HG03139 (cell line): ENCODE data around the gene SOX15.
A peak's percentile ranks its signal among the peaks of the same experiment; 100 is the strongest.

Experiments used
- ATAC-seq: cut with Tn5 transposase; IDR thresholded peaks from one replicate; pipeline ENCODE4 v1.9.1; 2021; ENCODE audit not compliant: unreplicated experiment

The SOX15 gene

DNA sequence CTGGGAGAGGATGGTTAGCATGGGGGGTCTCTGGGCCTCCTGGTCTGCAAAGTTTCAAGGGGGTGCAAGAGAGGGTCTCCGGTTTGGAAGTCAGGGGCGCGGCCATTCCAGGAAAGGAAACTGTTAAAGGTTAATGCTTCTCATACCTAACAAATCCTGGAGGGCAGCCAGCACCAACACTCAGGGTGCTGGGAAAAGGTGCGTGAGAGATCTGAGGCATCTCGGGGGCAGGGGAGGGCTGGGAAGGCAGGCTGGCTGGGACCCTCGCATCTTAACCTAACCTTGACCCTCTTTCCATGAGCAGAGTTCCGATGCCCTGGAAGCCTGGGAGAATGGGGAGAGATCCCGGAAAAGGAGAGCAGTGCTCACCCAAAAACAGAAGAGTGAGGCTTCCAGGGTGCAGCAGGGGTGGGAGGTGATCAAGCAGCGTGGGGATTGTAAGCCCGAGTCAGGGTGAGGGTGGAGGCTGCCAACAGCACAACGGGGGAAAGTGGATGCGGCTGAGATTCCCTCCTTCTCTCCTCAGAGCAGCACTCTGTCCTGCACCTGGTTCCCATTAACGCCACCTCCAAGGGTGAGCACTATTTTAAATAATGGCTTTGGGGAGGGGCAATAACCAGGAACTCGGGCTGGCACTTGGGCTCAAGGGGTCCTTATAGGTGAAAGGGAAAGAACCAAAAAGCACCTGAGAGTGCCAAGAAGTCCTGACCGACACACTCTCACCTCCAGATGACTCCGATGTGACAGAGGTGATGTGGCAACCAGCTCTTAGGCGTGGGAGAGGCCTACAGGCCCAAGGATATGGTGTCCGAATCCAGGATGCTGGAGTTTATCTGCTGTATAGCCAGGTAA, 30.3 kb downstream of the SOX15 start:
- ATAC-seq, result no peak

DNA sequence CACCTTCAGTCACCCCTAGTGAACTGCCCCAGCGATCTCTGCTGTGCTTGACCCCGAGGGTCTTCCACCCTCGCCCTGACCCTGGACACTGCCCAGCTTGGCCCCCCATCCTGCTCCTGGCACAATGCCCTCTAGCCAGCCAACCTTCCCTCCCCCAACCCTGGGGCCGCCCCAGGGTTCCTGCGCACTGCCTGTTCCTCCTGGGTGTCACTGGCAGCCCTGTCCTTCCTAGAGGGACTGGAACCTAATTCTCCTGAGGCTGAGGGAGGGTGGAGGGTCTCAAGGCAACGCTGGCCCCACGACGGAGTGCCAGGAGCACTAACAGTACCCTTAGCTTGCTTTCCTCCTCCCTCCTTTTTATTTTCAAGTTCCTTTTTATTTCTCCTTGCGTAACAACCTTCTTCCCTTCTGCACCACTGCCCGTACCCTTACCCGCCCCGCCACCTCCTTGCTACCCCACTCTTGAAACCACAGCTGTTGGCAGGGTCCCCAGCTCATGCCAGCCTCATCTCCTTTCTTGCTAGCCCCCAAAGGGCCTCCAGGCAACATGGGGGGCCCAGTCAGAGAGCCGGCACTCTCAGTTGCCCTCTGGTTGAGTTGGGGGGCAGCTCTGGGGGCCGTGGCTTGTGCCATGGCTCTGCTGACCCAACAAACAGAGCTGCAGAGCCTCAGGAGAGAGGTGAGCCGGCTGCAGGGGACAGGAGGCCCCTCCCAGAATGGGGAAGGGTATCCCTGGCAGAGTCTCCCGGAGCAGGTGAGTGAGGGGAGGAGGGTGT, 31.2 kb downstream of the SOX15 start, which contains the start of gene TNFSF13:
TSS of gene TNFSF13 (plus strand) at position 207 of the 776 bp plus-strand sequence. CDS start at position 497, 290 bp downstream.
- ATAC-seq, result no peak

DNA sequence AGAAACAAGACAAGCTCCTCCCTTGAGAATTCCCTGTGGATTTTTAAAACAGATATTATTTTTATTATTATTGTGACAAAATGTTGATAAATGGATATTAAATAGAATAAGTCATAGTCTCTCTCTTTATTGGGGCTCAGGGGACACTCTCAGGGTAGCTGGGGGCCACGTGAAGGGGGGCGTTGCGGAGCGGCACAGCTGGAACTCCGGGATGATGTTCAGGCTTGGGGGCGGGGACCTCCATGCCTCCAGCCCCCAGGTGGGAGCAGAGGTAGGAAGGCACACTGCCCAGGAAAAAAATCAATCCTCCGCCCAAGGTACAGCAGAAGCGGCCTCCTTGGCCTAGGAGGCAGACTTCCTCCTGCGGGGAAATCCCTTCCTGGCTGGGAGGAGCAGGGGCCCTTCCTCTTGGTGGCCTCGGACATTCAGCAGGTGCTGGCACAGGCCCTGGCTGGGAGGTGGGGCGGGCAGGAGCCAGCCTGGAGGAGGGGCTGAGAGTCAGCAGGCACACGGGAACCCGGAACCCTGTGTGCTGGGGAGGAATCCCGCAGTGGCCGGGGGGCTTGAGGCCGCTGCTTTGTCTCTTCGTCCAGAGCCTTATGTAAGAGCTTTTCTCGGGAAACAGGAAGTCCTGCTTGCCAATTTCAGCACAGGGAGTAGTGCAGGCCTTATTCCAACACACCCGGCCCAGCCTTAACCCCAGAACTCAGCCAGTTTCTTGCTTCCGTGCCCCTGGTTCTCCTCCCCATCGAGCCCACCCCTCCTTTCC, 31.9 kb downstream of the SOX15 start:
- no peak for ATAC-seq

DNA sequence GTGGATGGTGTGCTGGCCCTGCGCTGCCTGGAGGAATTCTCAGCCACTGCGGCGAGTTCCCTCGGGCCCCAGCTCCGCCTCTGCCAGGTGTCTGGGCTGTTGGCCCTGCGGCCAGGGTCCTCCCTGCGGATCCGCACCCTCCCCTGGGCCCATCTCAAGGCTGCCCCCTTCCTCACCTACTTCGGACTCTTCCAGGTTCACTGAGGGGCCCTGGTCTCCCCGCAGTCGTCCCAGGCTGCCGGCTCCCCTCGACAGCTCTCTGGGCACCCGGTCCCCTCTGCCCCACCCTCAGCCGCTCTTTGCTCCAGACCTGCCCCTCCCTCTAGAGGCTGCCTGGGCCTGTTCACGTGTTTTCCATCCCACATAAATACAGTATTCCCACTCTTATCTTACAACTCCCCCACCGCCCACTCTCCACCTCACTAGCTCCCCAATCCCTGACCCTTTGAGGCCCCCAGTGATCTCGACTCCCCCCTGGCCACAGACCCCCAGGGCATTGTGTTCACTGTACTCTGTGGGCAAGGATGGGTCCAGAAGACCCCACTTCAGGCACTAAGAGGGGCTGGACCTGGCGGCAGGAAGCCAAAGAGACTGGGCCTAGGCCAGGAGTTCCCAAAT, 32.6 kb downstream of the SOX15 start:
- no peak for ATAC-seq

DNA sequence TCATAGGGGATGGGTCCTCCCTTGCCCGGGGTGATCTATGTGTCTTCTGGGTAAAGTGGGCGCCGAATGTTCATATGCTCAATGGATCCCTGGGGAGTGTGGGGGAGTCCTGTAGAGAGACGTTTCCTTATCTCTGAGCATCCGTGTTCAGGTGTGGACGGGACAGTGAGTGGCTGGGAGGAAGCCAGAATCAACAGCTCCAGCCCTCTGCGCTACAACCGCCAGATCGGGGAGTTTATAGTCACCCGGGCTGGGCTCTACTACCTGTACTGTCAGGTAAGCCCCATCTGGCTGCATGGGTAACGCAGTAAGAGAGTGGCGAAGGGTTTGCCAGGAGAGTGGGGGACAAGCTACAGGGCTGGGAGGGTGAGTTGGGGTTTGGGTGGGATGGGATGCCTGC, 33.3 kb downstream of the SOX15 start:
- ATAC-seq, result no peak

DNA sequence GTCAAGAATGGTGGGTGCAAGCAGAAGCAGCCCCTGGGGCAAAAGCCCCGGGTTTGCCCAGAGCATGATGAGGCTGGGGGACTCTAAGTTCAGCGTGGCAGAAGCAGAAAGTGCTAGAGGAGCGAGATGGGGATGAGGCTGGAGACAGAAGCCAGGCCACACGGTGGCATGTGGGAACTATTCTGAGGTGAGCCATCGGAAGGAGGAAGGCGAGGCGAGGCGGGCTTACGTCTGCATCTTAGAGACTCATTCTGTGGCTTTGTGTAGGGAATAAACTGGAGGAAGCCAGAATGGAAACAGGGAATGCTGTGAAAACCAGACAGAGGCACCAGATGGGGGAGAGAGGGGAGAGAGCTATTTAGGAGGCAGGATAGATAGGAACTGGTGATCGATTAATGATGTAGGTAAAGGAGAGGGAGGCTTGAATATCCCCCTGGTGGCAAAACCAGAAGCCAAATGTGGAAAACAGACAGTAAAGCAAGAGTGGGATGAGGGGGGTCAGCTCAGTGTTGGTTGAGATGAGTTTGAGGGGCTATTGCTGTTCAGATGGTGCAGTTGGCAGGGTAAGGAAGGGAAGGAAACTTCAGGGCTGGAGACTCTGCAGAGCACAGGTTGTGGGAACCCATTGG, 34.5 kb downstream of the SOX15 start:
- ATAC-seq, result no peak

DNA sequence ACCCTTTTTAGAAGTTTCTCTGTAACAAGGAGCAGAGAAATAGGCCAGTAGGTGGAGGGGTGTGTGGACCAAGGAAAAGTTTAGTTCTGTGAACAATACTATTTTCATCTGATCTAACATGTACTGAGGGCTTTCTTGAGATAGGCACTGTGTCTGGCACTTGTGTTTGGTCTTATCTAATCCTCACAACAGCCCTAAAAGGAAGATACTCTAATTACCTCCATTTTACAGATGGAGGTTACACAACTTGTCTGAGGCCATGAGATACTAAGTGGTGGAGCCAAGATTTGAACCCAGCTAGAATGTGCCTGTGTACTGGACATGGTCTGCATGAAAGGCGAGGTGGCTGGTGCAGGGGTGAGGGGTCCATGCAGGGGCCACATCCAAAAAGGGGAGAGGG, 36.5 kb downstream of the SOX15 start:
- no peak for ATAC-seq

DNA sequence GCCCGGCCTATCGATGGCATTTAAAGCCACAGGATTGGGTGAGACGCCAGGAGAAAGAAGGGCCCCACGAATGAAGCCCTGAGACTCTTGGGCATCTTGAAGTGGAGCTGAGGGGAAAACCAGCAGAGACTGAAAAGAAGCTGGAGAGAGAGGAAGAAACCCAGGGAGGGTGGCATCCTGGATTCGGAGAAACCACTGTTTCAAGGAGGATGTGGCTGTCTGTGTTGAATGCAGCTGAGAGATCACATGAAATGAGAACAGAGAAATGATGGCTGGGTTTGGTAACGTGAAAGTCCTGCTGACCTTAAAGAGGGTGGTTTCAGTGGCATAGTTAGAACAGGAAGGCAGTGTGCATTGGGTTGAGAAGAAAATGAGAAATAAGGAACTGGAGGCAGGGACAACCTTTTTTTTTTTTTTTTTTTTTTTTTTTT, 37.3 kb downstream of the SOX15 start:
- peak; percentile 58 for ATAC-seq

DNA sequence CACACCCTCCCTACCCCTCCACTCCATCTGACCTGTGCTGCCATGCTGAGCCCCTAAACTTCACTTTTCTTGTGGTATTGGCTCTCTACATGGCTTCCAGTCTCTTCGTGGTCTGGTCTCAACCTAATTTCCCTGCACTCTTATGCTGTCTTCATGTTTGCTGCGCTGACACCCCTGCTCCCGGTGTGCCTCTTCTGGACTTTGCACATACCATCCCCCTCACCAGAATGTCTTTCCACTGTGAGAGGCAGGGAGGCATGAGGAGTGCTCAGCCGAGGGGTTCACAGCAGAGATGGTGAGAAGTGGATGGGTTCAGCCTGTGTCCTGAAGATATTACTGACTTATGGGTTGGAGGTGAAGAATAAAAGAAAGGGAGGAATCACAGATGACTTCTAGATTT, 38.5 kb downstream of the SOX15 start:
- ATAC-seq, result no peak

DNA sequence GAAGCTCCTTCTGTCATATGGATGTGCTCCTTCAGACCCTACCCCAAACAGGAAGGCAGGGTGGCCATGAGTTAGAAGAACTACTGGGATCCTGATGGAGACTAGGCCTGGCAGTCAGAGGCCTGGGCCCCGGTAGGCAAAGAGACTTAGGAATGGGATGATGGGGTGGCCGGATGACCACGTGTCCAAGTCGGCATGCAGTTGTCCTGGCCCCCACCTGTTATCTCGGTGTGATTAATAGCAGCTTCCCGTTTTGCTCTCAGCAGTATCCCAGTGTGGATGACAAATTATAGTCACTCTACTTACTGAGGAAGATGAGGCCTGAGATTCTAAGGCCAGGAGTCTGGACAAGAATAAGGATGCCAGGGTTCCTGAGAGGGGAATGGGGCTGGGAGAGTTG, 39.5 kb downstream of the SOX15 start:
- ATAC-seq, result no peak

DNA sequence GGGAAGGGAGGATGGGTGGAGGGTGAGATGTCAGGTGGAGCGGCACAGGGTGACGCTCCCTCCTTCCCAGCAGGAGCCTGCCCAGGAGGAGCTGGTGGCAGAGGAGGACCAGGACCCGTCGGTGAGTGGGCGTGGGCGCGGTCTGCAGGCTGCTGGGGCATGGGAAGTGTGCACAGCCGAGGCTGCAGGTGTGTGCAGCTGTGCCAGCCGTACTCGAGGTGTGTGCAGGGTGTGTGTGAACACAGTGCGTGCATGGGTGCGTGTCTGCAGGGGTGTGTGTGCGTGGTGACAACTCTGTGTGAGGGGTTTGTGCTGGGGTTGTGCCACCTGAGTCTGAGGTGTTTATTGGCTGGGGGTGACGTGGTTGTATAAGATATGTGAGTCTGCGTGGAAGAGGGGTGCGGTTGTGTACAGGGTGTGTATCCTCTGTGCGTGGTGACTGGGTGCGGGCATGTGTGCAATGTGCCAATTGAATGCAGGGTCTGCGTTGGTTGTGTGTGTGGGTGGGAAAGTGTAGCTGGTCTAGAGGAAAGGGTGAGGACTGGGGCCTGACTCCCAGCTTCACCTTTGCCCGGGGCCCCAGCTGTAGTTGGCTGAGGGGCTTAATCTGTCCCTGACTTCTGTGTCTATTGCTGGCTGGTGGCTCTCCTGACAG, 40.4 kb downstream of the SOX15 start:
- ATAC-seq, result no peak

DNA sequence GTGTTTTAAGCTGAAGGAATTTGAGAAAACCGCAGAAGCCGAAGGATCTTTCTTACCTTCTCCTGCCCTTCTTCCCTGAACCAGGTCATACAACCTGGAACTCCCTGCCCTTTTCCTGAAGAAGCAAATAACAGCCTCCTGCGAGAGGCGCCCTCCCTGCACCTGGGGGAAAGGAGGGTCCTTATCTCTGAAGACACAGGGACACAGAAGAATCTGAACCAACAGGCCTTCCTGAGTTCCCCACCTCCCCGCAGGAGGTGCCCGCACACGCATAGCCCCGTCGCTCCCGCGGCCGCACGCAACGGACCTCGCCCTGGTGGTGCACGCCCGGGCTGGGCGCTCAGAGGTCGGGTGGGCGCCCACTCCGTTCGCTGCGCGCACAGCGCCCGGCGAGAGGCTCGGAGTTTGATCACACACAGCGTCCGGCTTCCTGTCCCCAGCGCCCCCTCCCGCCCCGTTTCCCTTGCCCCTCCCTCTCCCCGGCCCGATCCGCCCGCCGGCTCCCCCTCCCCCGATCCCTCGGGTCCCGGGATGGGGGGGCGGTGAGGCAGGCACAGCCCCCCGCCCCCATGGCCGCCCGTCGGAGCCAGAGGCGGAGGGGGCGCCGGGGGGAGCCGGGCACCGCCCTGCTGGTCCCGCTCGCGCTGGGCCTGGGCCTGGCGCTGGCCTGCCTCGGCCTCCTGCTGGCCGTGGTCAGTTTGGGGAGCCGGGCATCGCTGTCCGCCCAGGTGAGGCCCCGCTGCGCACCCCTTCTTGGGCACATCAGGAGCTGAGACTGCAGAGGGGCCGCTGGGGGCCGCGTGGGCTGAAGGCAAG, 41.1 kb downstream of the SOX15 start, which contains the start of gene TNFSF12:
TSS of gene TNFSF12 (plus strand) at position 474 of the 816 bp plus-strand sequence. CDS start at position 570, 96 bp downstream.
- no peak for ATAC-seq

DNA sequence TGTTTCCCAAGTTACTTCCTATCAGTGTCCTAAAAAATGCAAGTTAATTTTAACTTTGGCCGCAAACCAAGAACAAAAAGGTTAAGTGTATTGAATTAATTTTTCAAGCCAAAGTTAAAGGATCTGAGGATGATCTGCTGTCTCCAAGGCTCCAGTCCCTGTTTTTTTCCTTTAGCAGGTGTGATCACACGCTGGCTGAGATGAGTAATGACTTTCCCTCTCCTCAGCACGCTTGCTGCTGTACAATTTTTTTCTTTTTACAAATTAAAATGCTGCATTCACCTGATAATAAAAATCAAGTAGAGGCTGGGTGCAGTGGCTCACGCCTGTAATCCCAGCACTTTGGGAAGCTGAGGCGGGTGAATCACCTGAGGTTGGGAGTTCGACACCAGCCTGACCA, 45.0 kb downstream of the SOX15 start:
- ATAC-seq, result no peak

DNA sequence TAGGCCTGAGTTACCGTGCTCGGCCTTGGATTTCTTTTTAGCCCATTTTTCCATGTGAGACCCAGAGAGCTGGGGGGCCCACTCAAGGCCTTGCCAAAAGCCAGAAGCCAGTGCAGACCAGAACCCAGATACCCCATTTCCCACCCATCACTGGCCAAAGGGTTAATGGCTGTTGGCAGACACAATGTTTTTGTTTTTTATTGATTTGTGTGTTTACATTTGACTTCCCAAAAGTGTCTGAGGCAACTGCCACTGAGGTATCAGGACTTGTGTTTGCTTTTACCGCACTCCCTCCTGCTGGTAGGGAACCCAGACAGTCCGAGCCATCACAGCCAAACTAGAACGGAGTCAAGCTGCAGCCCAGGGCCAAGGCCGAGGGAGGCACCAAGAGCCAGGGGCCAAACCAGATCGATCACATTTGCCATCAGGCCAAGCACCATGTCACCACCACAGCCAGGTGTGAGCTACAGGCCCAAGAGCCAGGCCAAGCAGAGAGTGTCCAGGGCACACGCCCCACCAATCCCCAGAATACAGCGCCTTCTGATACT, 48.7 kb downstream of the SOX15 start:
- no peak for ATAC-seq

DNA sequence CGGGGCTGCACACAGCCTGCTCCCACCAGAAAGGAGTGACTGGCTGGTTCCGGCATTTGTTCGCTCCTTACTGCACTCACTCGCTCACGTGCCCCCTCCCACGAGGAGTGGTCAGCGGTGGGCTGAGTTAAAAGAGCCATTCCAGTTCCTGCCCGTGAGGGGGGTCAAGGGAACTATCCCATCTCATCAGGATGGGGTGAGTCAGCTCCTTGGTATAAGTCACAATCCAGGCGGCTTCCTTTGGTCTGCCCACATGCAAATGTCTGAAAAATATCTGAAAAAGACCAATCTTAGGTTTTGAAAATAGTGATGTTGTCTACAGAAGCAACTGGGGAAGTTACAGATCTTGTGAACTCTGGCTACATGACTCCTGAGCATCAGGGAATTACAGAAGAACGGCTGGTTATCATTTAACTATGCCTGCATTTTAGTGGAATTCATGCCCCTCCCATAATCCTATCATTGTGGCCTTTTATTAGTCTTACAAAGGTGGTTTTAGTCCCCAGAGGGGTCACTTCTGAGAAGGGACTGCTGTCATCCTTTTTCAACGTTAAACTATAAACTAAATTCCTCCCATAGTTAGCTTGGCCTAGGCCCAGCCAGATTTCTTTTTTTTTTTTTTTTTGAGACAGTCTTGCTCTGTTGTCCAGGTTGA, 50.9 kb downstream of the SOX15 start:
- ATAC-seq, result no peak
